B cell (primary cell): Measurements from ENCODE around the gene OS9. TPM values are rescaled to one million over a fixed set of nuclear protein-coding genes. Genes with fewer than 3 reads are reported as not detected.

Source experiments
- ATAC-seq: fragments of 200-7000 bp; cut with Tn5 transposase; one replicate; pipeline ENCODE4 v1.10.0; 2021; ENCODE audit warnings: low read depth, mild to moderate bottlenecking, moderate number of reproducible peaks, moderate library complexity
- CTCF ChIA-PET: fragments of 350-600 bp; sonication (Branson Sonifier 250); formaldehyde crosslinking; loops from one replicate; lab custom pipeline; 2021; ENCODE audit warnings: antibody characterized with exemption, inconsistent platforms; lab: Charles Lee
- POLR2A ChIA-PET: fragments of 350-600 bp; sonication (Branson Sonifier 250); formaldehyde crosslinking; loops from one replicate; lab custom pipeline; 2021; ENCODE audit warnings: antibody characterized with exemption; lab: Charles Lee
- DNase-seq: peaks from one replicate; pipeline ENCODE4 v3.0.0; 2013
- H2AFZ ChIP-seq: 2 replicates; pipeline ENCODE4 v1.6.1; 2012; ENCODE audit warnings: mild to moderate bottlenecking, low read depth, low read length; ENCODE audit not compliant: insufficient read depth, poor library complexity, severe bottlenecking
- H3K27ac ChIP-seq, 2 donors: 1 replicate in 1 of 2; 2 replicates in 1 of 2; pipeline ENCODE4 v1.5.1; 2012 to 2013; ENCODE audit warnings: low read length in 2 of 2, mild to moderate bottlenecking in 2 of 2, moderate library complexity in 1 of 2
- H3K27me3 ChIP-seq, 4 experiments: fragments of 200-600 bp in 1 of 4; sonication (generic) in 1 of 4; replicated peaks in 1 of 4; 1 replicate in 2 of 4; 2 replicates in 2 of 4; pipeline versions ENCODE4 v1.6.1 to v1.7.0; 2013 to 2016; ENCODE audit warnings: low read length in 3 of 4, mild to moderate bottlenecking in 2 of 4, mixed read lengths in 1 of 4, moderate library complexity in 1 of 4; ENCODE audit not compliant: insufficient read depth in 4 of 4, control insufficient read depth in 3 of 4; ENCODE audit errors: control extremely low read depth in 1 of 4
- H3K36me3 ChIP-seq, 2 experiments: replicated peaks in 1 of 2; 1 replicate in 1 of 2; 2 replicates in 1 of 2; pipeline versions ENCODE4 v1.6.1 to v1.7.1; 2013; ENCODE audit warnings: low read length in 1 of 2; ENCODE audit not compliant: insufficient read depth in 2 of 2, control insufficient read depth in 1 of 2; ENCODE audit errors: control extremely low read depth in 1 of 2, extremely low read depth in 1 of 2
- H3K4me1 ChIP-seq, 2 donors: fragments of 200-600 bp in 1 of 2; sonication (generic) in 1 of 2; 1 replicate in 1 of 2; 2 replicates in 1 of 2; pipeline versions ENCODE4 v1.5.1 to v1.6.1; 2013 to 2017; ENCODE audit warnings: low read length in 2 of 2; ENCODE audit not compliant: control insufficient read depth in 2 of 2, insufficient read depth in 2 of 2
- H3K4me2 ChIP-seq: replicated peaks from 2 replicates; pipeline ENCODE3; 2012; ENCODE audit warnings: mild to moderate bottlenecking, low read depth, low read length; ENCODE audit not compliant: poor library complexity, severe bottlenecking
- H3K4me3 ChIP-seq, 5 experiments: fragments of 200-600 bp in 1 of 5; sonication (generic) in 1 of 5; 1 replicate in 3 of 5; 2 replicates in 2 of 5; pipeline versions ENCODE4 v1.5.1 to v1.7.0; 2011 to 2016; ENCODE audit warnings: low read length in 4 of 5, mild to moderate bottlenecking in 4 of 5, low read depth in 2 of 5, control low read depth in 1 of 5, moderate library complexity in 1 of 5; ENCODE audit not compliant: insufficient read depth in 1 of 5; ENCODE audit errors: control extremely low read depth in 1 of 5, extremely low read depth in 1 of 5
- H3K79me2 ChIP-seq: fragments of 200-600 bp; sonication (generic); one replicate; pipeline ENCODE4 v1.6.0; 2016; ENCODE audit warnings: low read length; ENCODE audit not compliant: control insufficient read depth, insufficient read depth
- H3K9ac ChIP-seq: fragments of 200-600 bp; sonication (generic); 2 replicates; pipeline ENCODE4 v1.6.1; 2017; ENCODE audit warnings: mild to moderate bottlenecking, low read length, moderate library complexity
- H3K9me3 ChIP-seq, 3 donors: one replicate each; pipeline versions ENCODE4 v1.6.1 to v1.7.1; 2013; ENCODE audit warnings: low read length in 2 of 3; ENCODE audit not compliant: control insufficient read depth in 2 of 3, insufficient read depth in 1 of 3; ENCODE audit errors: control extremely low read depth in 1 of 3
- H4K20me1 ChIP-seq: 2 replicates; pipeline ENCODE4 v1.6.0; 2012; ENCODE audit warnings: mild to moderate bottlenecking, low read length; ENCODE audit not compliant: insufficient read depth, control insufficient read depth, poor library complexity, severe bottlenecking
- H3K27ac Mint-ChIP-seq: one replicate; pipeline ENCODE4 v1.8.0; 2021; ENCODE audit warnings: mixed read lengths
- H3K27me3 Mint-ChIP-seq: one replicate; pipeline ENCODE4 v1.8.0; 2021; ENCODE audit warnings: mixed read lengths
- H3K4me1 Mint-ChIP-seq: one replicate; pipeline ENCODE4 v1.8.0; 2021; ENCODE audit warnings: mixed read lengths
- H3K4me3 Mint-ChIP-seq: one replicate; pipeline ENCODE4 v1.8.0; 2021; ENCODE audit warnings: mixed read lengths
- H3K9me3 Mint-ChIP-seq: one replicate; pipeline ENCODE4 v1.8.0; 2022; ENCODE audit warnings: mixed read lengths; ENCODE audit not compliant: insufficient read depth
- EZH2 ChIP-seq: IDR thresholded peaks from 2 replicates; pipeline ENCODE4 v1.6.1; 2012; ENCODE audit warnings: borderline replicate concordance, low read depth, mild to moderate bottlenecking, moderate library complexity, low read length; ENCODE audit not compliant: insufficient read depth, poor library complexity, severe bottlenecking
- WGBS: methylation state at CpG from one replicate; pipeline ENCODE4 v1.1.5; 2013; ENCODE audit warnings: missing lambda C conversion rate; ENCODE audit not compliant: insufficient coverage; 5-methylcytosine and 5-hydroxymethylcytosine counted together
- intact Hi-C: fragments of 100-400 bp; cut with micrococcal nuclease; formaldehyde crosslinking; loops from one replicate; pipeline ENCODE4 v1.10.0; 2022
- polyA plus RNA-seq: library from polyadenylated mRNA; depleted of rRNA; stranded (reverse); fragments of >200 nt; gene quantifications from 2 replicates; pipeline ENCODE4 v1.2.3, GENCODE V29; 2012
- total RNA-seq, 2 donors: library from RNA; stranded (reverse); fragments of 120-200 nt in 1 of 2; gene quantifications; 1 replicate in 1 of 2; 2 replicates in 1 of 2; pipeline versions ENCODE4 v1.2.3 to v1.2.4, GENCODE V29; 2013 to 2022
- TF ChIP-seq, protein P1 (sequence below): fragments of 200-600 bp; IDR thresholded peaks from one replicate; pipeline ENCODE4 v1.8.0; 2022; ENCODE audit warnings: antibody characterized with exemption, mild to moderate bottlenecking

OS9 gene
- total and polyA plus RNA-seq, 2 donors (not counting 1 experiment from before 2014, with no cell fraction given), result 182 to 234 TPM

DNA sequence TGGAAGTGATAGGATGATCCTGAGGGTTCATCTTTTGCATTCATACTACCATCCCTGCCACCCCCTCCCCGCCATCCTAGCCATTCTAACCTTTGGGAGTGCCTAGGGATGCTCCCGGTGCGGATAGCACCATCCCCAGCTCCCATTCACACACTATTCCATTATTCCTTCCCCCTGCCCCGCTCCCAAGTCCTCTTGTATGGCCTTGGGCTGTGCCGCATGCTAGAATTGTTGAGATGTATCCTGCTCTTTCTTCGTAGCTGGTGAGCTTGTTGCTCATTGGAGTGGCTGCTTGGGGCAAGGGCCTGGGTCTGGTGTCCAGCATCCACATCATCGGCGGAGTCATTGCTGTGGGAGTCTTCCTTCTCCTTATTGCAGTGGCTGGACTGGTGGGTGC is 51.6 kb downstream of the OS9 start:
- H3K27me3 Mint-ChIP-seq, result no peaks in the 10 kb centered on the region
- peaks cover 47% of the 10 kb centered on the region for H3K4me1 Mint-ChIP-seq

DNA sequence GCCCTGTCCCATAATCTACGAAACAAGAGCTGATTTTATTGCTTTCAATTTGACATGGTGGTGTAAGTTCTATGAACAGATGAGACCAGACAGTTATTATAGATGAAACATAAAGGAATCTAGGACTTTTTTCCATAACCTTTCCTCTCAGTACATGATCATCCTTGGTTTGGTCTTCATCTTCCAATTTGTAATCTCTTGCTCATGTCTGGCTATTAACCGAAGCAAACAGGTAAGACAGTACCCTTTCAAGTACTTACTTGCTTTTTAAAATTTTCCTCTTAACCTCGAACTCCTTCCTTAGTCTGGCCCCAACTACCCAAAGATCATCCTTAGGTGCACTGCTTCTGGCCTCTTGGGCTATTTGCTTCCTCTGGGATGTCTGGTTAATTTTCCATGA is 52.1 kb downstream of the OS9 start:
- Histone ChIP-seq H3K9ac (no peak overlapping the region), H3K27me3 (no peaks in the 10 kb centered on the region), H3K36me3 (peaks cover 2 to 41% of the 10 kb centered on the region in 2 experiments), H3K79me2 (peaks cover 50% of the 10 kb centered on the region), H3K27ac (peak overlapping the region in 1 of 2 donors; percentile 94), H3K4me3 (no peak overlapping the region), H3K9me3 (no peaks in the 10 kb centered on the region), H2AFZ (no peak overlapping the region), H3K4me2 (peak overlapping the region; percentile 91), H4K20me1 (no peaks in the 10 kb centered on the region), H3K4me1 (peaks cover 25 to 47% of the 10 kb centered on the region in 2 donors)
- ChIA-PET POLR2A (no interaction called here), CTCF (interaction anchor here (0.8 kb wide), 1 partner anchor 52 kb away, joined by 3 read pairs; the partner anchor contains the start of gene OS9)
- ATAC-seq (no peak), DNase-seq (no peak)
- 83% methylated on average over 1 of the region's 3 CpGs for WGBS
- peak overlapping the region; percentile 91 for H3K27ac Mint-ChIP-seq
- no peaks in the 10 kb centered on the region for H3K9me3 Mint-ChIP-seq
- TF ChIP-seq, protein P1, sequence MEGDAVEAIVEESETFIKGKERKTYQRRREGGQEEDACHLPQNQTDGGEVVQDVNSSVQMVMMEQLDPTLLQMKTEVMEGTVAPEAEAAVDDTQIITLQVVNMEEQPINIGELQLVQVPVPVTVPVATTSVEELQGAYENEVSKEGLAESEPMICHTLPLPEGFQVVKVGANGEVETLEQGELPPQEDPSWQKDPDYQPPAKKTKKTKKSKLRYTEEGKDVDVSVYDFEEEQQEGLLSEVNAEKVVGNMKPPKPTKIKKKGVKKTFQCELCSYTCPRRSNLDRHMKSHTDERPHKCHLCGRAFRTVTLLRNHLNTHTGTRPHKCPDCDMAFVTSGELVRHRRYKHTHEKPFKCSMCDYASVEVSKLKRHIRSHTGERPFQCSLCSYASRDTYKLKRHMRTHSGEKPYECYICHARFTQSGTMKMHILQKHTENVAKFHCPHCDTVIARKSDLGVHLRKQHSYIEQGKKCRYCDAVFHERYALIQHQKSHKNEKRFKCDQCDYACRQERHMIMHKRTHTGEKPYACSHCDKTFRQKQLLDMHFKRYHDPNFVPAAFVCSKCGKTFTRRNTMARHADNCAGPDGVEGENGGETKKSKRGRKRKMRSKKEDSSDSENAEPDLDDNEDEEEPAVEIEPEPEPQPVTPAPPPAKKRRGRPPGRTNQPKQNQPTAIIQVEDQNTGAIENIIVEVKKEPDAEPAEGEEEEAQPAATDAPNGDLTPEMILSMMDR, result no peak
- peaks cover 47% of the 10 kb centered on the region for H3K4me1 Mint-ChIP-seq
- intact Hi-C loops, result no loop called here
- H3K4me3 Mint-ChIP-seq, result peak overlapping the region; percentile 92
- no peaks in the 10 kb centered on the region for H3K27me3 Mint-ChIP-seq

More for the DNA sequence above, 51.6 kb downstream of the OS9 start:
- peaks cover 2 to 36% of the 10 kb centered on the region in 2 experiments for H3K36me3 ChIP-seq
- peak overlapping the region; percentile 91 for H3K4me2 ChIP-seq
- H3K9me3 Mint-ChIP-seq, result no peaks in the 10 kb centered on the region
- ATAC-seq, result no peak
- H4K20me1 ChIP-seq, result peaks cover 5% of the 10 kb centered on the region
- peak overlapping the region; percentile 94 for H3K9ac ChIP-seq
- H3K79me2 ChIP-seq, result peaks cover 50% of the 10 kb centered on the region
- H3K4me3 Mint-ChIP-seq, result peak overlapping the region; percentile 92
- peak overlapping the region; percentile 80 to 94 for H3K27ac ChIP-seq
- POLR2A ChIA-PET, result interaction anchor here (0.6 to 1.3 kb wide), 2 partner anchors 11 to 1109 kb away, joined by 4 to 7 read pairs; no protein-coding TSS in a partner anchor
- CTCF ChIA-PET, result interaction anchor here (0.8 to 1.5 kb wide), 4 partner anchors 11 to 162 kb away, joined by 3 to 10 read pairs (median 6); partner anchors contain the start of gene OS9
- WGBS, result 84% methylated on average over 3 of the region's 8 CpGs
- H2AFZ ChIP-seq, result peak overlapping the region; percentile 74
- intact Hi-C loops, result no loop called here
- H3K4me3 ChIP-seq, result peak overlapping the region; percentile 68 to 90 (median 86)
- H3K9me3 ChIP-seq, result no peaks in the 10 kb centered on the region
- peaks cover 29 to 47% of the 10 kb centered on the region in 2 donors for H3K4me1 ChIP-seq
- no peak for DNase-seq
- no peaks in the 10 kb centered on the region for H3K27me3 ChIP-seq
- no peak for TF ChIP-seq EZH2
- TF ChIP-seq, protein P1, result no peak
- H3K27ac Mint-ChIP-seq, result peak overlapping the region; percentile 91
